H9 (cell line): ENCODE data around the gene PCDHA8. TPM values are rescaled to one million over a fixed set of nuclear protein-coding genes. Genes with fewer than 3 reads are reported as not detected.
"Not testable (repeated sequence)": the region's sequence is repeated elsewhere in the genome, so short reads cannot be mapped to it uniquely, and the experiment has no call there.

Experiments used
- DNase-seq: peaks from one replicate; pipeline ENCODE4 v3.0.0-alpha.2; 2017
- H2AFZ ChIP-seq: one replicate; pipeline ENCODE4 v1.6.1; 2013; ENCODE audit warnings: mild to moderate bottlenecking, low read length, control low read depth, moderate library complexity
- H2AK5ac ChIP-seq: 2 replicates; pipeline ENCODE4 v1.6.1; 2013; ENCODE audit warnings: low read length, control low read depth, mixed read lengths; ENCODE audit not compliant: insufficient read length
- H2BK120ac ChIP-seq: one replicate; pipeline ENCODE4 v1.6.1; 2013; ENCODE audit warnings: low read depth, mild to moderate bottlenecking, low read length, control low read depth, inconsistent platforms; ENCODE audit not compliant: poor library complexity, severe bottlenecking
- H2BK12ac ChIP-seq: 2 replicates; pipeline ENCODE4 v1.6.1; 2013; ENCODE audit warnings: low read length, control low read depth, mixed read lengths, low read depth; ENCODE audit not compliant: insufficient read length
- H2BK15ac ChIP-seq: 2 replicates; pipeline ENCODE4 v1.6.1; 2013; ENCODE audit warnings: low read depth, low read length, control low read depth
- H2BK20ac ChIP-seq: one replicate; pipeline ENCODE4 v1.6.1; 2013; ENCODE audit warnings: low read depth, mild to moderate bottlenecking, low read length, control low read depth, inconsistent platforms; ENCODE audit not compliant: poor library complexity, severe bottlenecking
- H2BK5ac ChIP-seq: 2 replicates; pipeline ENCODE4 v1.6.1; 2013; ENCODE audit warnings: low read length, control low read depth, mixed read lengths; ENCODE audit not compliant: insufficient read length
- H3K14ac ChIP-seq: 2 replicates; pipeline ENCODE4 v1.6.1; 2013; ENCODE audit warnings: low read length, control low read depth; ENCODE audit not compliant: insufficient read depth
- H3K18ac ChIP-seq: 2 replicates; pipeline ENCODE4 v1.6.1; 2013; ENCODE audit warnings: low read depth, mild to moderate bottlenecking, mixed read lengths, low read length, control low read depth; ENCODE audit not compliant: insufficient read length
- H3K23ac ChIP-seq: 2 replicates; pipeline ENCODE4 v1.6.1; 2013; ENCODE audit warnings: low read length, control low read depth, mixed read lengths, low read depth; ENCODE audit not compliant: insufficient read length
- H3K23me2 ChIP-seq: 2 replicates; pipeline ENCODE4 v1.6.1; 2013; ENCODE audit warnings: low read depth, mild to moderate bottlenecking, mixed read lengths, low read length, control low read depth; ENCODE audit not compliant: insufficient read length, poor library complexity, severe bottlenecking
- H3K27ac ChIP-seq: 2 replicates; pipeline ENCODE4 v1.5.1; 2013; ENCODE audit warnings: low read length, control low read depth, mixed read lengths, low read depth; ENCODE audit not compliant: insufficient read length
- H3K27me3 ChIP-seq: 2 replicates; pipeline ENCODE4 v1.6.1; 2013; ENCODE audit warnings: low read length, control low read depth, inconsistent platforms; ENCODE audit not compliant: insufficient read depth
- H3K4ac ChIP-seq: 2 replicates; pipeline ENCODE4 v1.6.1; 2013; ENCODE audit warnings: low read depth, mild to moderate bottlenecking, control low read depth, inconsistent platforms, low read length, moderate library complexity
- H3K4me1 ChIP-seq: 2 replicates; pipeline ENCODE4 v1.6.1; 2013; ENCODE audit warnings: low read length, control low read depth, inconsistent platforms; ENCODE audit not compliant: insufficient read depth
- H3K4me2 ChIP-seq: 2 replicates; pipeline ENCODE4 v1.6.1; 2013; ENCODE audit warnings: low read length, control low read depth, mixed read lengths; ENCODE audit not compliant: insufficient read length, insufficient read depth
- H3K56ac ChIP-seq: 2 replicates; pipeline ENCODE4 v1.6.1; 2013; ENCODE audit warnings: low read depth, mild to moderate bottlenecking, mixed read lengths, low read length, control low read depth; ENCODE audit not compliant: insufficient read length
- H3K79me1 ChIP-seq: 2 replicates; pipeline ENCODE4 v1.6.1; 2013; ENCODE audit warnings: low read depth, mild to moderate bottlenecking, moderate library complexity, low read length, control low read depth, inconsistent platforms; ENCODE audit not compliant: insufficient read depth, poor library complexity, severe bottlenecking
- H3K79me2 ChIP-seq: 2 replicates; pipeline ENCODE4 v1.6.1; 2013; ENCODE audit warnings: low read length, control low read depth, inconsistent platforms; ENCODE audit not compliant: insufficient read depth
- H3K9ac ChIP-seq: 2 replicates; pipeline ENCODE4 v1.6.1; 2013; ENCODE audit warnings: low read length, control low read depth, mixed read lengths; ENCODE audit not compliant: insufficient read length; ENCODE audit errors: extremely low read depth
- H3K9me3 ChIP-seq: one replicate; pipeline ENCODE4 v1.6.1; 2013; ENCODE audit warnings: low read depth, low read length, inconsistent platforms; ENCODE audit not compliant: control insufficient read depth
- H3T11ph ChIP-seq: one replicate; pipeline ENCODE4 v1.6.1; 2013; ENCODE audit warnings: mild to moderate bottlenecking, low read length, control low read depth, inconsistent platforms
- H4K20me1 ChIP-seq: one replicate; pipeline ENCODE4 v1.6.1; 2013; ENCODE audit not compliant: control insufficient read depth, insufficient read length, insufficient read depth
- H4K5ac ChIP-seq: 2 replicates; pipeline ENCODE4 v1.6.1; 2013; ENCODE audit warnings: low read depth, mild to moderate bottlenecking, mixed read lengths, low read length, control low read depth; ENCODE audit not compliant: insufficient read length
- H4K8ac ChIP-seq: replicated peaks from 2 replicates; pipeline ENCODE4 v1.6.1; 2013; ENCODE audit warnings: low read length, control low read depth, mixed read lengths, low read depth; ENCODE audit not compliant: insufficient read length
- H4K91ac ChIP-seq: 2 replicates; pipeline ENCODE4 v1.6.1; 2013; ENCODE audit warnings: low read depth, mild to moderate bottlenecking, moderate library complexity, mixed read lengths, low read length, control low read depth; ENCODE audit not compliant: insufficient read length
- H3K27ac Mint-ChIP-seq, 3 experiments: 2 replicates in 2 of 3; 3 replicates in 1 of 3; pipeline ENCODE4 v1.8.0; 2020 to 2021; ENCODE audit warnings: mixed read lengths in 3 of 3, mild to moderate bottlenecking in 1 of 3, moderate library complexity in 1 of 3
- H3K27me3 Mint-ChIP-seq: 2 replicates; pipeline ENCODE4 v1.8.0; 2021; ENCODE audit warnings: low read depth, mild to moderate bottlenecking, moderate library complexity, mixed read lengths
- H3K36me3 Mint-ChIP-seq, 3 experiments: 2 replicates in 2 of 3; 3 replicates in 1 of 3; pipeline ENCODE4 v1.8.0; 2020 to 2021; ENCODE audit warnings: low read depth in 3 of 3, mixed read lengths in 3 of 3; ENCODE audit not compliant: insufficient read depth in 1 of 3
- H3K4me1 Mint-ChIP-seq, 2 experiments: 2 replicates each; pipeline ENCODE4 v1.8.0; 2020; ENCODE audit warnings: mixed read lengths in 2 of 2
- H3K4me3 Mint-ChIP-seq, 2 experiments: 2 replicates in 1 of 2; 3 replicates in 1 of 2; pipeline ENCODE4 v1.8.0; 2020 to 2021; ENCODE audit warnings: mild to moderate bottlenecking in 2 of 2, mixed read lengths in 2 of 2, moderate library complexity in 1 of 2
- H3K9me3 Mint-ChIP-seq, 2 experiments: 2 replicates in 1 of 2; 3 replicates in 1 of 2; pipeline ENCODE4 v1.8.0; 2020; ENCODE audit warnings: mild to moderate bottlenecking in 2 of 2, mixed read lengths in 2 of 2, moderate library complexity in 1 of 2
- CTCF ChIP-seq: fragments of 200-600 bp; sonication (generic); conservative IDR thresholded peaks from 3 replicates; pipeline ENCODE4 v1.8.0; 2021; ENCODE audit warnings: antibody characterized with exemption, mild to moderate bottlenecking
- WGBS: extraction: QIAGEN DNeasy Blood & Tissue Kit; methylation state at CpG from one replicate; pipeline ENCODE4 v1.1.7; 2013; ENCODE audit warnings: missing lambda C conversion rate, low lambda C conversion rate, mixed read lengths; ENCODE audit not compliant: insufficient read length; ENCODE audit errors: extremely low coverage; 5-methylcytosine and 5-hydroxymethylcytosine counted together
- total RNA-seq: library from RNA; stranded (reverse); gene quantifications from 2 replicates; pipeline ENCODE4 v1.2.1, GENCODE V29; 2021

The PCDHA8 gene
- total RNA-seq, 1 experiment from 2014 or later = 0.57 TPM

- no peak overlapping the region for H3K9ac ChIP-seq
- Mint-ChIP-seq H3K9me3 (peaks cover 51 to 64% of the 10 kb centered on the region in 2 experiments), H3K4me1 (no peaks in the 10 kb centered on the region), H3K36me3 (peaks cover 0 to 31% (median 13%) of the 10 kb centered on the region in 3 experiments; a peak in 6 of 7 replicates), H3K4me3 (peak overlapping the region in 1 of 2 experiments; percentile 62; a peak in 2 of 5 replicates), H3K27ac (no peak overlapping the region), H3K27me3 (no peaks in the 10 kb centered on the region)
- no peaks in the 10 kb centered on the region for H4K20me1 ChIP-seq
- H3K14ac ChIP-seq = no peak overlapping the region
- no peak overlapping the region for H4K8ac ChIP-seq
- no peak overlapping the region for H2BK15ac ChIP-seq
- no CpG with 5 or more reads among the region's 15 CpGs for WGBS
- H3K79me2 ChIP-seq = no peaks in the 10 kb centered on the region
- H3K79me1 ChIP-seq = no peaks in the 10 kb centered on the region
- H3K9me3 ChIP-seq = no peaks in the 10 kb centered on the region
- no peak overlapping the region for H3K27ac ChIP-seq
- no peak overlapping the region for H2AFZ ChIP-seq
- H3K27me3 ChIP-seq = no peaks in the 10 kb centered on the region
- no peak overlapping the region for H4K5ac ChIP-seq
- peaks cover 2% of the 10 kb centered on the region for H3K23me2 ChIP-seq
- peak; percentile 59 for TF ChIP-seq CTCF
- H2BK12ac ChIP-seq = no peak overlapping the region
- no peaks in the 10 kb centered on the region for H3K4me1 ChIP-seq
- H2BK20ac ChIP-seq = no peak overlapping the region
- H4K91ac ChIP-seq = no peak overlapping the region
- no peak overlapping the region for H3K18ac ChIP-seq
- no peak overlapping the region for H3K23ac ChIP-seq
- H2BK5ac ChIP-seq = no peak overlapping the region
- peak overlapping the region; percentile 46 for H3K4me2 ChIP-seq
- H2AK5ac ChIP-seq = no peak overlapping the region
- H3K56ac ChIP-seq = no peak overlapping the region
- no peak overlapping the region for H3K4ac ChIP-seq
- no peak overlapping the region for H2BK120ac ChIP-seq
- DNase-seq = peak; percentile 44
- no peak overlapping the region for H3T11ph ChIP-seq
Measured at GRCh38 chr5:140795259-140795641, 45.7 kb upstream of the PCDHA8 start.

- H3K4me1 ChIP-seq, H2BK12ac ChIP-seq, DNase-seq, H3K18ac ChIP-seq, H2BK15ac ChIP-seq, H3K23ac ChIP-seq, H3K56ac ChIP-seq, H2AK5ac ChIP-seq, H3K4ac ChIP-seq, H2BK20ac ChIP-seq, H2BK5ac ChIP-seq, H3K27me3 Mint-ChIP-seq, H3K4me2 ChIP-seq, H3K27me3 ChIP-seq, H4K5ac ChIP-seq, H3K27ac ChIP-seq, H4K20me1 ChIP-seq, H3K23me2 ChIP-seq, H2BK120ac ChIP-seq, H3K14ac ChIP-seq, H3K9me3 ChIP-seq, H4K91ac ChIP-seq, H3T11ph ChIP-seq, H3K9ac ChIP-seq, H4K8ac ChIP-seq, H3K27ac Mint-ChIP-seq, H2AFZ ChIP-seq, H3K79me2 ChIP-seq, H3K4me1 Mint-ChIP-seq, H3K4me3 Mint-ChIP-seq, H3K79me1 ChIP-seq: not testable (repeated sequence)
- Mint-ChIP-seq H3K9me3 (peaks cover 50 to 64% of the 10 kb centered on the region in 2 experiments), H3K36me3 (peaks cover 0 to 39% (median 18%) of the 10 kb centered on the region in 3 experiments)
- no CpG with 5 or more reads among the region's 72 CpGs for WGBS
Measured at GRCh38 chr5:140796072-140796717, 44.8 kb upstream of the PCDHA8 start.
